DOHH2 (cell line): ENCODE results near the gene DENND4C.

ENCODE experiments used
- H3F3A ChIP-seq: fragments of 200-600 bp; sonication (generic), shearing (Covaris generic); 2 replicates; pipeline ENCODE4 v1.6.0; 2016; ENCODE audit warnings: antibody characterized with exemption, mild to moderate bottlenecking; ENCODE audit not compliant: control insufficient read depth, insufficient read depth
- H3K27ac ChIP-seq: fragments of 200-600 bp; sonication (generic); 2 replicates; pipeline ENCODE4 v1.5.1; 2014; ENCODE audit warnings: low read depth, mild to moderate bottlenecking, low read length, moderate library complexity
- H3K27me3 ChIP-seq: fragments of 200-600 bp; sonication (generic); 2 replicates; pipeline ENCODE4 v1.6.1; 2014; ENCODE audit warnings: mild to moderate bottlenecking, low read length, mixed read lengths; ENCODE audit not compliant: control insufficient read depth
- H3K36me3 ChIP-seq: fragments of 200-600 bp; sonication (generic); 2 replicates; pipeline ENCODE4 v1.6.1; 2014; ENCODE audit warnings: mild to moderate bottlenecking, low read length, moderate library complexity, mixed read lengths; ENCODE audit not compliant: control insufficient read depth
- H3K4me1 ChIP-seq: fragments of 200-600 bp; sonication (generic); 2 replicates; pipeline ENCODE4 v1.6.1; 2014; ENCODE audit warnings: mild to moderate bottlenecking, low read length, mixed read lengths; ENCODE audit not compliant: control insufficient read depth
- H3K4me2 ChIP-seq: fragments of 200-600 bp; sonication (generic); 2 replicates; pipeline ENCODE4 v1.6.0; 2014; ENCODE audit warnings: mild to moderate bottlenecking, low read length, moderate library complexity
- H3K4me3 ChIP-seq: fragments of 200-600 bp; sonication (generic); 2 replicates; pipeline ENCODE4 v1.5.1; 2014; ENCODE audit warnings: mild to moderate bottlenecking, low read length, mixed read lengths
- H3K79me2 ChIP-seq: fragments of 200-600 bp; sonication (generic); 2 replicates; pipeline ENCODE4 v1.6.1; 2014; ENCODE audit warnings: mild to moderate bottlenecking, low read length, mixed read lengths; ENCODE audit not compliant: control insufficient read depth
- H3K9me2 ChIP-seq: fragments of 200-600 bp; sonication (generic); replicated peaks from 2 replicates; pipeline ENCODE4 v1.6.1; 2014; ENCODE audit warnings: mild to moderate bottlenecking, low read length, mixed read lengths; ENCODE audit not compliant: control insufficient read depth
- H3K9me3 ChIP-seq: fragments of 200-600 bp; sonication (generic); 2 replicates; pipeline ENCODE4 v1.6.1; 2014; ENCODE audit warnings: antibody characterized with exemption, low read length, mixed read lengths; ENCODE audit not compliant: control insufficient read depth, insufficient read depth
- H4K20me1 ChIP-seq: fragments of 200-600 bp; sonication (generic); 2 replicates; pipeline ENCODE4 v1.6.0; 2014; ENCODE audit warnings: low read depth, mild to moderate bottlenecking, antibody characterized with exemption, low read length, moderate library complexity; ENCODE audit not compliant: control insufficient read depth, insufficient read depth
- CTCF ChIP-seq: fragments of 200-600 bp; sonication (generic); IDR thresholded peaks from one replicate; pipeline ENCODE4 v1.5.1; 2014; ENCODE audit warnings: antibody characterized with exemption, mild to moderate bottlenecking, low read depth, low read length; ENCODE audit not compliant: poor library complexity, severe bottlenecking
- EZH2phosphoT487 ChIP-seq: fragments of 200-600 bp; sonication (generic); IDR thresholded peaks from 2 replicates; pipeline ENCODE4 v1.6.1; 2017; ENCODE audit warnings: borderline replicate concordance, mild to moderate bottlenecking, antibody characterized with exemption, low read length, moderate library complexity, mixed read lengths

Gene DENND4C

GRCh38 chr9:19408316-19408692, 177.8 kb downstream of the DENND4C start:
- no peaks in the 10 kb centered on the region for H3K9me2 ChIP-seq
- H3K79me2 ChIP-seq = no peaks in the 10 kb centered on the region
- H3K36me3 ChIP-seq = no peaks in the 10 kb centered on the region
- H3K4me3 ChIP-seq = peak overlapping the region; percentile 87
- no peaks in the 10 kb centered on the region for H4K20me1 ChIP-seq
- no peaks in the 10 kb centered on the region for H3F3A ChIP-seq
- H3K27ac ChIP-seq = no peak overlapping the region
- peaks cover 34% of the 10 kb centered on the region for H3K27me3 ChIP-seq
- H3K4me1 ChIP-seq = peaks cover 13% of the 10 kb centered on the region
- peak overlapping the region; percentile 100 for H3K4me2 ChIP-seq
- H3K9me3 ChIP-seq = no peaks in the 10 kb centered on the region
- TF ChIP-seq CTCF = no peak
- TF ChIP-seq EZH2phosphoT487 = no peak

DNA sequence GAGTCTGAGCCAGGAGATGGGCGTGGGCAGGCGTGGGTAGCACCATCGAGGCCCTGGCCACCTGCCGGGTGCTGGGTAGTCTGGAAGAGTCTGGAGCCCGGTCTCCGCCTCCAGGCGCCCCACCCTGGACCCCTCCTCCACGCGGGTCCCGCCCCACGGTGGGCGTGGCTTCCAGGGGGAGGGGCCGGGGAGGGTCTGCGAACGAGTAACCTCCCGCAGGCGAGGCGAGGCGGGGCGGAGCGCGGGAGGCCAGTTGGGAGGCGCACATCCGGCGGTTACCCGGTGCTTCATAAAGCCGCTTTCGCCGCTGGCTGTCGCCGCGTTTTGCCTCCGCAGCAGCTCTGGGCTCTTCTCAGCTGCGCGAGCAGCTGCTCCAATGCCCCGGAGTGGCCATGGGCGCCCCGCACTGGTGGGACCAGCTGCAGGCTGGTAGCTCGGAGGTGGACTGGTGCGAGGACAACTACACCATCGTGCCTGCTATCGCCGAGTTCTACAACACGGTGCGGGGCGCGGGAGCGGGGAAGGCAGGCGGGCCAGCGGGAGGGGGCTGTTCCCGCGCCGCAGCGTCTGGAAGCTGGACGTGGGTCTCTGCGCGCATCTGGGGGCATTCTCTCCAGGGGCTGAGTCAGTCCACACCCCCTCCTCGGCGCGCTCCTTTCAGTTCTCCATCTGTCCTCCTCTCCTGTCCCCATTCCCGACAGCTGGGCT, 178.4 kb downstream of the DENND4C start, which contains the start of gene ACER2:
ACER2 (plus strand) TSS at position 317 of the 708 bp plus-strand sequence; CDS start at position 393, 76 bp downstream.
- Histone ChIP-seq H3K4me3 (peak within 1 kb of the TSS; percentile 87), H3K79me2 (no peaks in the 10 kb centered on the region), H3K4me1 (peaks cover 13% of the 10 kb centered on the region), H3F3A (no peaks in the 10 kb centered on the region), H3K9me2 (no peaks in the 10 kb centered on the region), H3K36me3 (no peaks in the 10 kb centered on the region), H3K27me3 (peaks cover 34% of the 10 kb centered on the region), H3K9me3 (no peaks in the 10 kb centered on the region), H3K27ac (no peak within 1 kb of the TSS), H4K20me1 (no peaks in the 10 kb centered on the region), H3K4me2 (peak within 1 kb of the TSS; percentile 100)
- TF ChIP-seq CTCF (peak; percentile 23), EZH2phosphoT487 (no peak)

DNA sequence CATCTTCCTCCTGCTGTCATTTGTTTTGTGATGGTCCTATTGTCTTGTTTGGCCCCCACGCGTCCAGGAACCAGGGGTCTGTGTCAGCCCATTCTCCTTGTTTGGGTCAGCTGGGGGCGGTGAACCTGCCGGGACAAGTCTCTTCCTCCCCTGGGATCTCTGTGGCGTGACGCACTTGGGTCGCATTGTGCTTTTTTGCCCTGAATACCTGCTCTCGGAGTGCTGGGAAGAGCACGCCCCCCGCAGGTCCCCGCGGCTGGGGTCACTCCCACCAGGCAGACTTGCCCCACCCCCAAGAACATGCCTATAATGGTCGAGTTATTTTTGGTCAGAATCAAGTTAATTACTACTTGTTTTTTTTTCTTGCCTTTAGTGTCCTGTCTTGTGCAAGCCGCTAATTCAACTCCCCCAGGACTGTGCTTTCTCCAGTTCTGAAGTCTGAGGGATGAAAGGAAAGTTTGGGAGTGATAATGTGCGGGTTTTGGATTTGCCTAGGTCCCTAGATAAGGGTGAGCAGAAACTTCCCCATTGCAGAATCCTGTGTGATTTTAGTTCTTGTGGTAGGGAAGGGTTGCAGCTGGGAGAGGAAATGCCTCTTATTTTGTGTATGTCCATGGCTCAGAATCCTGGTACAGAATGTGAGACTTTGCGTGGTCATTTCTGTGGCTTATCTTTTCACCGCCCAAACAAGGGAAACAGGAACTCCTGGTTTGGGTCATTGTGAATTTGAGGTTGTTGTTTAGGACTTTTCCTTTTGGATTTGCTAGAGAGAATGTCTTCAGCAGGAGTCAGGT, 179.1 kb downstream of the DENND4C start:
- TF ChIP-seq EZH2phosphoT487 (0 out of 2 replicates have a peak, but pooled peaks have one; percentile 49), CTCF (no peak)

More for the DNA sequence above, 179.1 kb downstream of the DENND4C start:
- H3K36me3 ChIP-seq = no peaks in the 10 kb centered on the region
- peaks cover 13% of the 10 kb centered on the region for H3K4me1 ChIP-seq
- no peaks in the 10 kb centered on the region for H3K9me2 ChIP-seq
- no peaks in the 10 kb centered on the region for H4K20me1 ChIP-seq
- H3K79me2 ChIP-seq = no peaks in the 10 kb centered on the region
- no peaks in the 10 kb centered on the region for H3F3A ChIP-seq
- H3K4me3 ChIP-seq = peak overlapping the region; percentile 87
- H3K27me3 ChIP-seq = peaks cover 36% of the 10 kb centered on the region
- peak overlapping the region; percentile 100 for H3K4me2 ChIP-seq
- no peaks in the 10 kb centered on the region for H3K9me3 ChIP-seq
- no peak overlapping the region for H3K27ac ChIP-seq
